AG08395 (cell line): Measurements from ENCODE around the gene SCUBE3.

Experiments
- DNase-seq: peaks from one replicate; pipeline ENCODE4 v3.0.0; 2012; ENCODE audit warnings: mixed read lengths, low spot score

SCUBE3 gene

GRCh38 chr6:35213298-35213791 is 411 bp upstream of the SCUBE3 start:
- DNase-seq, result no peak

- no peak for DNase-seq
Measured at GRCh38 chr6:35214869-35215664, 1.3 kb downstream of the SCUBE3 start.

DNA sequence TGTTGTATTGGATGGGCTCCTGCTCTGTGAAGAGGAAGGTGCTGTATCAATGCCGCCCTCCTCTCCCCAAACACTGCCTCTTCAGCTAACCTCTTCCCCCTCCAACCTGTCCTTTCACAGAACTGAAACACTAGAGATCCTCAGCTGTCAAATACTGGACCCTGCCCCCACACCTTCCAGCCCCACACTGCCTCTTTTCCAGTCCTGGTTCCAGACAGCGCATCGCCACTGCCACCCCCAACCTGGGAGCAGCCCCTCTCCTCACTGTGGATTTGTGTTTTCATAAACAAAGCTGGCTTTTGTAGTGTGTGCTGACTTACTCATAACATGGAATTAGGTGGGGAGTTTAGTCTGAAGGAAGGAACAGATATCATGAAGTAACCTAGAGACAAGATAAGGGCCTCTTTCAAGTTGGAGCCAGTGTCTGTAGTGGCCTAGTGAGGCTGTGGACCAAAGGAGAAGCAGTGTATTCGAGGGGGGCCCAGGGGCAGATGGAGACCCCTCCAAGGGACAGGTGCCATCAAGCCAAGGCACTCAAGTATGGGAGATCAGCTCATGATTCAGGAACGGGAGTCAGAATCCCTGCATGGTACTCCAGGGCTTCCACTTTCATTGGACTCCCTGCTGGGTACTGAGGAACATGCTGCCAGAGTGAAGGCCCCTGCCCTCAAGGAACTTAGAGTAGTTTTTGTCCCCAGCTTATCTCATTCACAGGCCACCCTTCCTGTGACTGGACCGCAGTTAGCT is 2.1 kb downstream of the SCUBE3 start:
- no peak for DNase-seq

DNA sequence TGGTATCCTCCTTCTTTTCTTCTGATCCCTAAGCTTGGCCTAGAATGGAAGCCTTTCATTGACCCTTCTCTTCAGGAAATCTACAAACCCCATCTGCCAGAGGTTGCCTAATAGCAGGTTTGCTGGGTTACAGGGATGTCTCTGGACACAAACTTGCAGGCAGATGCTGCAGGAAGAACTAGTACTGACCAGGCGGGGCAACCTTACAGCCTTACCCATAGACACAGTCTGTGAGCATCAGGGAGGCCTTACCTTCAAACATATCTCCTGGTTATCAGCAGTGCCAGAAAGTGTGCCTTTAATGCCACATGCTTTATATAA is 2.6 kb downstream of the SCUBE3 start:
- DNase-seq, result no peak

GRCh38 chr6:35216851-35217811 is 3.4 kb downstream of the SCUBE3 start:
- DNase-seq, result no peak

DNA sequence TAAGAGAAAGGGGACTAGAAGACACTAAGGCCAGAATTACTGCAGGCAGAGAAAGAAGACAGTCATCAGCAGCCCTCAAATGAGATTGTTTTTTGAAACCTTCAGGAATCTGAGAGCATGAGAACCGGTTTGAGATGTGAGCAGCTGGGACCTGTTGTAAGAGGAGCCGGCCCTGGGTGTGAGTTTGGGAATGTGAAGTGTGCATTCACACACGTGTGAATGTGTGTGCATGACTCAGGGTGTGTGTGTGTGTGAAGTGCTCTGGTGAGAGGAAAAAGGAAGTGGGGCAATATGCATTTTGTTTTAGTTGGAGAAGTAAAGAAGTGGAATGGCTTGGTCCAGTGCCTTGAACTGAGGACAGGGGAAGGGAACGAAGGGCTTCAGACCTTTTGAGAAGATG is 4.3 kb downstream of the SCUBE3 start:
- DNase-seq, result no peak

DNA sequence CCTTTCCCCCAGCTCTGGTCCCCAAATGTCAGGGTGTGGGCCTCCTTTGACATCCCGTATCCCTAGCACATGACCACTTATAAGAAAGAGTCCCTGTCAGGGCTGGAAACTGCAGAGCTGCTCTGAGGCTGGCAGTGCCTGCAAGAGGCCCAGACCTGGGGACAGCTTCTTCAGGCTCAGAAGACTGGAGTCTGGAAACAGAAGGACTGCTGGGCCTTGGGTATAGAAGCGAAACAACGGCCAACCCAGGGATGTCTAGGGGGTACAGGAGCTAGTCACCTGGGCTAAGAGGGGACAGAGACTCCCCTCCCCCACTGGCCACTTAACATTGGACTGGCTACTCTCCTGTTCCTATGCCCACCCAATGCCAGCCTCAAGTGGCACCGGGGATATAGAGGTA is 4.7 kb downstream of the SCUBE3 start:
- DNase-seq, result no peak

- no peak for DNase-seq
Measured at GRCh38 chr6:35219683-35220326, 6.0 kb downstream of the SCUBE3 start.

GRCh38 chr6:35220711-35221110 is 7.0 kb downstream of the SCUBE3 start:
- DNase-seq, result no peak

- no peak for DNase-seq
Measured at GRCh38 chr6:35223396-35223795, 9.6 kb downstream of the SCUBE3 start.

- no peak for DNase-seq
Measured at GRCh38 chr6:35224720-35225119, 11.0 kb downstream of the SCUBE3 start.

- DNase-seq, result no peak
Measured at GRCh38 chr6:35228481-35228880, 14.7 kb downstream of the SCUBE3 start.

GRCh38 chr6:35229304-35229703 is 15.5 kb downstream of the SCUBE3 start:
- no peak for DNase-seq

- DNase-seq, result no peak
Measured at GRCh38 chr6:35230498-35230897, 16.7 kb downstream of the SCUBE3 start.

GRCh38 chr6:35230950-35231349 is 17.2 kb downstream of the SCUBE3 start:
- no peak for DNase-seq

GRCh38 chr6:35231563-35231962 is 17.8 kb downstream of the SCUBE3 start:
- no peak for DNase-seq

- no peak for DNase-seq
Measured at GRCh38 chr6:35234901-35235300, 21.1 kb downstream of the SCUBE3 start.

- no peak for DNase-seq
Measured at GRCh38 chr6:35236223-35236622, 22.5 kb downstream of the SCUBE3 start.

- DNase-seq, result no peak
Measured at GRCh38 chr6:35237476-35237875, 23.7 kb downstream of the SCUBE3 start.

- DNase-seq, result no peak
Measured at GRCh38 chr6:35238843-35239289, 25.1 kb downstream of the SCUBE3 start.

DNA sequence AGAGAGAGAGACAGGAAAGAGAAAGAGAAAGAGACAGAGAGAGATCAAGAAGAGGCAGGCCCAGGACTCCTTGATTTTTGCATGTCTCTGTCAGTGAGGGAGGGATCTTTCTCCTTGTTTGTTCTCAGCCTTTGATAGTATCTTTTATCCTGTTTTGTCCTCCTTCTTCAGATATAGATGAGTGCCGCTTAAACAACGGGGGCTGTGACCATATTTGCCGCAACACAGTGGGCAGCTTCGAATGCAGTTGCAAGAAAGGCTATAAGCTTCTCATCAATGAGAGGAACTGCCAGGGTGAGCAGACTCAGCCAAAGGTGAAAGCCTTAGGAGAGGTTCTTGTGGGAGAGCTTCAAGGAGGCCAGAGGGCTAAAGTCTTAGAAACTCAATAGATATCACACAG is 25.8 kb downstream of the SCUBE3 start:
- no peak for DNase-seq
